ENCODE data around the gene ZNF212. TPM values are rescaled to one million over a fixed set of nuclear protein-coding genes. Genes with fewer than 3 reads are reported as not detected.
A peak's percentile ranks its signal among the peaks of the same experiment; 100 is the strongest.

ZNF212 gene
- 11.2 TPM for total RNA-seq

GRCh38 chr7:149239345-149240143, at the start of gene ZNF212:
Gene ZNF212 (plus strand): TSS chr7:149239651. CDS start chr7:149239779, 128 bp downstream.
- peak; percentile 91 for DNase-seq (ENCODE audit: low spot score)

- no peak for DNase-seq (ENCODE audit: low spot score)
Observed at GRCh38 chr7:149191851-149192250, 47.6 kb upstream of the ZNF212 start.

GRCh38 chr7:149194799-149195179, 44.7 kb upstream of the ZNF212 start:
- no peak for DNase-seq (ENCODE audit: low spot score)

- DNase-seq (ENCODE audit: low spot score) = peak; percentile 90
Observed at GRCh38 chr7:149195180-149196150, 44.0 kb upstream of the ZNF212 start, which contains the start of gene ZNF282. Gene ZNF282 (plus strand): TSS chr7:149195546. CDS start chr7:149195590, 44 bp downstream.

GRCh38 chr7:149196151-149196704, 43.2 kb upstream of the ZNF212 start:
- no peak for DNase-seq (ENCODE audit: low spot score)

- no peak for DNase-seq (ENCODE audit: low spot score)
Observed at GRCh38 chr7:149196705-149197171, 42.7 kb upstream of the ZNF212 start.

- DNase-seq (ENCODE audit: low spot score) = peak; percentile 46
Observed at GRCh38 chr7:149197675-149198074, 41.8 kb upstream of the ZNF212 start.

- no peak for DNase-seq (ENCODE audit: low spot score)
Observed at GRCh38 chr7:149198161-149198816, 41.2 kb upstream of the ZNF212 start.

- no peak for DNase-seq (ENCODE audit: low spot score)
Observed at GRCh38 chr7:149199234-149199995, 40.0 kb upstream of the ZNF212 start.

- no peak for DNase-seq (ENCODE audit: low spot score)
Observed at GRCh38 chr7:149202831-149203231, 36.6 kb upstream of the ZNF212 start.

GRCh38 chr7:149205690-149206381, 33.6 kb upstream of the ZNF212 start:
- peak; percentile 55 for DNase-seq (ENCODE audit: low spot score)

GRCh38 chr7:149207324-149208035, 32.0 kb upstream of the ZNF212 start:
- no peak for DNase-seq (ENCODE audit: low spot score)

GRCh38 chr7:149209518-149210269, 29.8 kb upstream of the ZNF212 start:
- no peak for DNase-seq (ENCODE audit: low spot score)

GRCh38 chr7:149210551-149210950, 28.9 kb upstream of the ZNF212 start:
- no peak for DNase-seq (ENCODE audit: low spot score)

- no peak for DNase-seq (ENCODE audit: low spot score)
Observed at GRCh38 chr7:149214020-149214720, 25.3 kb upstream of the ZNF212 start.

- no peak for DNase-seq (ENCODE audit: low spot score)
Observed at GRCh38 chr7:149216402-149216801, 23.0 kb upstream of the ZNF212 start.

- no peak for DNase-seq (ENCODE audit: low spot score)
Observed at GRCh38 chr7:149217570-149217969, 21.9 kb upstream of the ZNF212 start.
